HCT116 (cell line): ENCODE measurements around the gene PBX2.
A peak's percentile ranks its signal among the peaks of the same experiment; 100 is the strongest.

ENCODE experiments used
- CTCF ChIP-seq, 3 experiments: fragments of 200-600 bp in 1 of 3; sonication (generic) in 1 of 3; IDR thresholded peaks in 2 of 3; conservative IDR thresholded peaks in 1 of 3; 2 replicates each; pipeline ENCODE4 v1.5.1; 2012 to 2017; ENCODE audit warnings: low read depth in 2 of 3, low read length in 2 of 3, antibody characterized with exemption in 1 of 3, borderline replicate concordance in 1 of 3, control low read depth in 1 of 3, mild to moderate bottlenecking in 1 of 3, mixed read lengths in 1 of 3, mixed run types in 1 of 3, moderate library complexity in 1 of 3; ENCODE audit not compliant: insufficient read depth in 1 of 3
- ZBTB33 ChIP-seq: IDR thresholded peaks from 2 replicates; pipeline ENCODE4 v1.6.1; 2011; ENCODE audit warnings: mild to moderate bottlenecking, low read length, moderate library complexity; ENCODE audit not compliant: insufficient replicate concordance; ENCODE audit errors: extremely low read depth

DNA sequence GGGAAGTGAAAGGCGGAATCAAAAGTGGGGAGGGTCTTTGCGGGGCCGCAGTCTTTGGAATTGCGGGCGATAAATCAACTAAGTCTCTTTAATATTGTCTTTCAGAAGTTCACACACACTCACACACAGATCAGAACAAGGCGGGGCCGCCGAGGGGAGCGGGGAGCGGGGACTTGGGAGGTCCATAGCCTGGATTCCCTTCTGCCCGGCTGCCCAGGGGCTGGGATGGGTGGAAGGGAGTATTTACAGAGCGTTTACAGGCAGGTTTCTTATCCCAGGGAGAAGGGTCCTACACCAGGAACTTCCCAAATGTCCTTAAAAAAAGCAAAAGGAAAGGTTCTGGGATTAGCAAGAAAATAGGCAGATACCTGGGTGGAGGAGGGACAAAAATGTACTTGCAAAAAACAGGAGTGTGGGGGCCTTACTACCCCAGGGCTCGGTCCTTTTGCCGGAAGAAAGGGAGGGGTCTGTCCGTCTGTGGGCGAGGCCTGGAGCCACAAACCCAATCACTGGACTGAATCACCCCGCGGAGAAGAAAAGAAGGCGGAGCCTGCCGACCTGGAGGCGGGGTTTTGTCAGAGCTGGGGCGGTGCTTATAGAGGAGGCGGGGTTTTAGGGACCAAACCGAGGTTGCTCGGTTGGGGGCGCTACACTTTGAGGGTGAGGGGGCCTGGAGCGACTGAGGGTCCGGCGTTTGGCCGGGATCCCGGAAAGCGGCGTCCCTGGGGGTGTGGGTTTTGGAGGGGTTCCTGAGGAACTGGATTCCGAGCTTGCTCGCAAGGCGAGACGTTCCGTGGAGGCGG is 41.5 kb downstream of the PBX2 start:
- TF ChIP-seq CTCF (IDR thresholded peaks at IDR 0.05 in 2 of 3, conservative IDR thresholded peaks at IDR 0.05 in 1 of 3; ENCODE audit: borderline replicate concordance in 1 of 3, insufficient read depth in 1 of 3, low read depth in 2 of 3, low read length in 2 of 3) (0 out of 6 replicates have a peak, but pooled peaks of 1 of the 3 experiments have one; percentile 18), ZBTB33 (no peak)
